ENCODE measurements around the gene ARL8A. TPM values are rescaled to one million over a fixed set of nuclear protein-coding genes. Genes with fewer than 3 reads are reported as not detected.
A peak's percentile ranks its signal among the peaks of the same experiment; 100 is the strongest.

Gene ARL8A
- total RNA-seq, 2 experiments from 2014 or later, result 39.7 to 42.0 TPM

DNA sequence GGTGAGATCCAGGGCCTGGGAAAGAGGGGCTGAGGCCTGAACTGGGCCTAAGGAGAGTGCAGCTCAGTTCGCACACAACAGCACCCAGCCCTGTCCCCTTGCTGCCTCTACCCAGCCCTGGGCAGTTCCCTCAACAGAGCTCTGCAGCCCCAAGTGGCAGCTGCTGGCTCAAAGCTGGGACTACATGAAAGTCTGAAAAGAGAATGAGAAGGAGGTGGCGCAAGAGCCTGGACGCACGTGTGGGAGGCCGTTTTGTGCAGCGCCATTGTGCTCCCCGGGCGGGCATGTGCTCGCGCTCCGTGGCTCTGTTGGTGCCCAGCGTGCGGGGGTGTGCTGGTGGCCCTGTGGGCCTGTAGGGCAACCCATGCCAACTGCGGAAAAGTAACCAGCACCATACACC lies 11.5 kb downstream of the ARL8A start:
- ChIA-PET POLR2A (no interaction called here), CTCF (interaction anchor here (1.4 to 4.2 kb wide), 3 partner anchors 10 to 237 kb away, joined by 4 to 16 read pairs (median 6); no protein-coding TSS in a partner anchor)
- no peak overlapping the region for H3K27ac Mint-ChIP-seq
- H3K9me3 Mint-ChIP-seq (ENCODE audit: insufficient read depth), result no peaks in the 10 kb centered on the region
- no peak overlapping the region for H3K4me3 Mint-ChIP-seq
- no peak for ATAC-seq
- no peaks in the 10 kb centered on the region for H3K27me3 Mint-ChIP-seq (ENCODE audit: low read depth)
- peaks cover 16% of the 10 kb centered on the region for H3K36me3 Mint-ChIP-seq (ENCODE audit: low read depth)
- H3K4me1 Mint-ChIP-seq (ENCODE audit: low read depth), result peaks cover 9% of the 10 kb centered on the region
- DNase-seq, result no peak

DNA sequence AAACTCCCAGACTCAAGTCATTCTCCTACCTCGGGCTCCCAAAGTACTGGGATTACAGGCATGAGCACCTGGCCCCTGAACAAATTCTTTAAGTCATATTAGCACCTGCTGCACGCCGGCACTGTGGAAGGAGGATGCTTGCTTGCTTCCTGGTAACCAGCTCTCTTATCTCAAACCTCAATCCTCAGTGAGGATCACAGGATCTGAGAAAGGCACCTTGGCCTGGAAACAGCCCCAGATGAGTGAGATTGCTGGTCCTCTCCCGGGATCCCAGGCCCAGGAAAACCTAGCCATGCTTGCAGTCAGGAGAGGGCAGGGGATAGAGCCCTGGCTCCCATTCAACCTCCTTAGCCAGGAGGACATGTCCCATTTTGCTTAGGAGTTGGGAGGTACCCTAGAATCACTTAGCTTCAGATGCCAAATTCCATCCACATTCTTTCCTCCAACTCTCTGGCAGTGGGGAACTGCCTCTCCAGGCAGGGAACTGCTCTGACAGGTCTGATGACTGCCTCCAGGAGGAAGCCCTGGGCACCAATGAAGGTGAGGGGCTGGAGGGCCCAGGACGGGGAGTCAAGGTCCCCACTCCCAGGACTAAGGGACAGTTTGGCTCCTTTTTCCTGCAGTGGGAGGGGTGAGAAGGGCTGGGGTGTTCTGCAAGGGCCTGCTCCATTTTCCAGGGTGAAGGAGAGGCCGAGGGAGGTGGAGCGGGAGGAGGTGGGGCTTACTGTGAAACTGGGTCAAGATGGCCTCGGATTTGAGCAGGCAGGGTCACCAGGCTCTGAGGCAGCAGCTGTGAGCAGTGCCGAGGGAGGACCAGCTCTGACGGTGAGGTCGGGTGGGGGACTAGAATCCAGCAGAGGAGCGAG lies 12.3 kb downstream of the ARL8A start:
- ChIA-PET POLR2A (interaction anchor here (0.6 to 1.3 kb wide), 2 partner anchors 11 to 164 kb away, joined by 3 to 4 read pairs; no protein-coding TSS in a partner anchor), CTCF (interaction anchor here (1.3 to 4.2 kb wide), 4 partner anchors 11 to 236 kb away, joined by 3 to 16 read pairs (median 5); no protein-coding TSS in a partner anchor)
- H3K27me3 Mint-ChIP-seq (ENCODE audit: low read depth), result peaks cover under 1% of the 10 kb centered on the region
- no peak overlapping the region for H3K27ac Mint-ChIP-seq
- H3K36me3 Mint-ChIP-seq (ENCODE audit: low read depth), result peaks cover 12% of the 10 kb centered on the region
- no peak overlapping the region for H3K4me3 Mint-ChIP-seq
- H3K9me3 Mint-ChIP-seq (ENCODE audit: insufficient read depth), result no peaks in the 10 kb centered on the region
- ATAC-seq (no peak), DNase-seq (no peak)
- peaks cover 9% of the 10 kb centered on the region for H3K4me1 Mint-ChIP-seq (ENCODE audit: low read depth)

DNA sequence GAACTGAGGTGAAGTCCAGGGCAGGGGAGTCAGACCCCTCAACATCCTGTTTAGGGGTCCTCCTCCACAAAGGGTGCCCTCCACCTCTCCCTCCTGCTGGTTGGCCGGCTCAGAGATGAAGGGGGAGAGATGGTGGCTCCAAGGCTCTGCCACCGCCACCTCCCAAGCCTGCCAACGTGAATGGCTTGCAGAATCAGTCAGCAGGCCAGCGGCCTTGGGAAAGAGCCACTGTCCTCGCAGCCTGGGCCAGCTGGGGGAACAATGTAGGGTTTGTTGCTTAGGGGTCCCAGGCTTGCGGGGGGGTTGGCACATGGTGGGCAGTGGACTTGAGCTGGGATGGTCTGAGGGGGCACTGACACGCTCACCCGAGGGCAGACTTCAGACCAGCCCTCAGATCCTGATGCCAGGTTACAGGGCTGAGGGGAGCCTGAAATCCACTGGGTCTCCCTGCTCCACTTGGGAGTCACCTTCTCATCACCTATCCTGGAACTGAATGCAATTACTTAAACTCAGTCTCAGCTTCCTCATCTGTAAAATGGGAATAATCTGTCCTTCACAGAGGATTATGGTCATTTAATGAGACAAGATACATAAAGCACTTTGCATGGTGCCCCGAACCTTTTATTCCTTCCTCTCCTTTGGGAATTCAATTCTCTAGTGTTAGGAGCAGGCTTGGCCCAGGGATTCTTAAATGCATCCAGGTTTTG lies 13.6 kb downstream of the ARL8A start:
- Mint-ChIP-seq H3K36me3 (ENCODE audit: low read depth) (peaks cover 12% of the 10 kb centered on the region), H3K4me1 (ENCODE audit: low read depth) (peaks cover 9% of the 10 kb centered on the region), H3K27me3 (ENCODE audit: low read depth) (peaks cover 9% of the 10 kb centered on the region), H3K4me3 (no peak overlapping the region), H3K9me3 (ENCODE audit: insufficient read depth) (no peaks in the 10 kb centered on the region), H3K27ac (no peak overlapping the region)
- DNase-seq (no peak), ATAC-seq (no peak)
- POLR2A ChIA-PET, result no interaction called here
- CTCF ChIA-PET, result interaction anchor here (1.2 to 1.3 kb wide), 2 partner anchors 24 to 124 kb away, joined by 3 read pairs; no protein-coding TSS in a partner anchor

DNA sequence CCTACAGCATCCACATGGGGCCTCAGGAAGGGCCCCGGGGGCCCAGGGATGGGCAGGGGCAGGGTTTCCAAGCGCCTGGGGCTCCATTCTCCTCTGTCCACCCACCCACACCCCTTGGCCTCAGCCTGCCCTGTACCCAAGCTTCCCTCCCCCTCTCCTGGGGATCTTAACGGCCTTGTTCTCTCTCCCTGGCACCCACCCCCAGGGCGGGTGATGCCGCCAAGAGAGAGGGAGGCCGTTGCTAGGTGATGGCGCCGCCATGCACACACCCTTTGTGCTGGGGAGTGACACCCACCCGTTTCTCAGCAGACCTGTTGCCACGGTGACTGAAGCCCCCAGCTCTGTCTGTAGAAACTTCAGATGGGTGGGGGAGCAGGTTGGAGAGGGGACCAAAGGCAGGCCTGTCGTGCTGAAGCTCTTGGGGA lies 14.2 kb downstream of the ARL8A start:
- H3K4me3 Mint-ChIP-seq, result no peak overlapping the region
- H3K27me3 Mint-ChIP-seq (ENCODE audit: low read depth), result peaks cover 9% of the 10 kb centered on the region
- ATAC-seq (no peak), DNase-seq (no peak)
- H3K4me1 Mint-ChIP-seq (ENCODE audit: low read depth), result peaks cover 9% of the 10 kb centered on the region
- H3K9me3 Mint-ChIP-seq (ENCODE audit: insufficient read depth), result no peaks in the 10 kb centered on the region
- H3K27ac Mint-ChIP-seq, result no peak overlapping the region
- CTCF ChIA-PET, result interaction anchor here (1.2 kb wide), 1 partner anchor 25 kb away, joined by 3 read pairs; no protein-coding TSS in a partner anchor
- H3K36me3 Mint-ChIP-seq (ENCODE audit: low read depth), result peaks cover 10% of the 10 kb centered on the region
- POLR2A ChIA-PET, result no interaction called here

DNA sequence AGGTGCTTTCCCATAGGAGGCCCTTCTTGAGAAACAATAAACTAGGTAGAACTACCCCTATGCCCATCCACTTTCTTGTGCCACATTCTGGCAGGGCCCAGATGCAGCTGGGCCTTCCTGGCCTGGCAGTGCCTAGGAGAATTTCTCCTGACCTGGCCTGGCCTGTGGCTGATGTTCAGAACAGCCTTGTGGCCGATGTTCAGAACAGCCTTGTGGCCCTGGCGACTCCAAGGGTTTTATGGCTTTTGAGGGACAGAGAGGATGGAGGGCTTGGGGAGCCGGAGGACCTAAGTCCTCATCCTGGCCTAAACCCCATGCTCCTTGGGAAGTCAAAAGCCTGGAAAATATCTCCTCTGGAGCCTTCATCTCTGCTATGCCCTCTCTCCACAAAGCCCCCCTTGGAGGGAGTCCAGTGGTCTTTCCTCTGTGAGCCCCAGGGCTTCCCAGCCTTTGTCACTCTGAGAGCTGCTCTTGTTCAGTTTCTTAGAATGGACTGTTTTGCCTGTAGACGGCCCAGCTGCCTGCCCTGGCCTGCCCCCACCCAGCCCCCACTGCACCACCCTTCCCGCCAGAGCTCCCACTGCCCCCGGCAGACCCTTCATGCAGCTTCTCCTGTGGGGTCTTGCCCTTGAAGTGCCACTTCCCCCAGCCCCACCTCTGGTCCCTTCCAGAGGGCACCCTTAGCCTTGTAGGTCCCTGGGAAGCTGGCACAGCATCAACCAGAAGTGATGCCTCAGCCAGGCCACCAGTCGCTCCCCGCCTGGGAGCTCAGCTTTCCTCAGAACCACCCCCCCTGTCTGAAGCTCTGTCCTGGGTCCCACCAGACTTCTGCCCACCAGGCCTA lies 14.9 kb downstream of the ARL8A start:
- no peak for DNase-seq
- ChIA-PET CTCF (interaction anchor here (1.2 kb wide), 1 partner anchor 25 kb away, joined by 3 read pairs; no protein-coding TSS in a partner anchor), POLR2A (no interaction called here)

DNA sequence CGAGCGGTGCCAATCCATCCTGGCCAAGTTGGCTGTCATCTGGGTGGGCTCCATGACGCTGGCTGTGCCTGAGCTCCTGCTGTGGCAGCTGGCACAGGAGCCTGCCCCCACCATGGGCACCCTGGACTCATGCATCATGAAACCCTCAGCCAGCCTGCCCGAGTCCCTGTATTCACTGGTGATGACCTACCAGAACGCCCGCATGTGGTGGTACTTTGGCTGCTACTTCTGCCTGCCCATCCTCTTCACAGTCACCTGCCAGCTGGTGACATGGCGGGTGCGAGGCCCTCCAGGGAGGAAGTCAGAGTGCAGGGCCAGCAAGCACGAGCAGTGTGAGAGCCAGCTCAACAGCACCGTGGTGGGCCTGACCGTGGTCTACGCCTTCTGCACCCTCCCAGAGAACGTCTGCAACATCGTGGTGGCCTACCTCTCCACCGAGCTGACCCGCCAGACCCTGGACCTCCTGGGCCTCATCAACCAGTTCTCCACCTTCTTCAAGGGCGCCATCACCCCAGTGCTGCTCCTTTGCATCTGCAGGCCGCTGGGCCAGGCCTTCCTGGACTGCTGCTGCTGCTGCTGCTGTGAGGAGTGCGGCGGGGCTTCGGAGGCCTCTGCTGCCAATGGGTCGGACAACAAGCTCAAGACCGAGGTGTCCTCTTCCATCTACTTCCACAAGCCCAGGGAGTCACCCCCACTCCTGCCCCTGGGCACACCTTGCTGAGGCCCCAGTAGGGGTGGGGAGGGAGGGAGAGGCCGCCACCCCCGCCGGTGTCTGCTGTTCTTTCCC lies 16.5 kb downstream of the ARL8A start:
- Mint-ChIP-seq H3K27me3 (ENCODE audit: low read depth) (peaks cover 9% of the 10 kb centered on the region), H3K4me3 (no peak overlapping the region), H3K4me1 (ENCODE audit: low read depth) (peaks cover 9% of the 10 kb centered on the region), H3K27ac (no peak overlapping the region), H3K36me3 (ENCODE audit: low read depth) (no peaks in the 10 kb centered on the region), H3K9me3 (ENCODE audit: insufficient read depth) (no peaks in the 10 kb centered on the region)
- POLR2A ChIA-PET, result interaction anchor here (0.5 kb wide), 1 partner anchor 258 kb away, joined by 3 read pairs; no protein-coding TSS in a partner anchor
- CTCF ChIA-PET, result no interaction called here
- ATAC-seq (no peak), DNase-seq (no peak)

More for the DNA sequence above, 14.9 kb downstream of the ARL8A start:
- Mint-ChIP-seq H3K27me3 (ENCODE audit: low read depth) (peaks cover 9% of the 10 kb centered on the region), H3K4me1 (ENCODE audit: low read depth) (peaks cover 9% of the 10 kb centered on the region), H3K9me3 (ENCODE audit: insufficient read depth) (no peaks in the 10 kb centered on the region), H3K4me3 (no peak overlapping the region), H3K36me3 (ENCODE audit: low read depth) (peaks cover 7% of the 10 kb centered on the region), H3K27ac (peak overlapping the region; percentile 39)
- ATAC-seq, result no peak

DNA sequence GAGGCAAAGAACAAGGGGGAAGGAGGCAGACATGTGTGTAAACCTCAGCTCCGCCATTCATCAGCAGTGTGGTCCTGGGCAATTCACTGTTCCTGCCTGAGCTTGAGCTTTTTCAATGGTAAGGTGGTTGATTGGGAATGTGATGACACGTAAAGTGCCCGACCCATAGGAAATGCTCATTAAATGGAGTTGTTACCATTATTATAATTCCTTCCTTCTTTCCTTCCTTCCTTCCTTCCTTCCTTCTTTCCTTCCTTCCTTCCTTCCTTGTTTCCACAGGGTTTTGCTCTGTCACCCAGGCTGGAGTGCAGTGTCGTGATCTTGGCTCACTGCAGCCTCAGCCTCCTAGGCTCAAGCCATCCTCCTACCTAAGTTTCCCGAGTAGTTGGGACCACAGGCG lies 17.5 kb downstream of the ARL8A start:
- no peak for ATAC-seq
- Mint-ChIP-seq H3K36me3 (ENCODE audit: low read depth) (no peaks in the 10 kb centered on the region), H3K9me3 (ENCODE audit: insufficient read depth) (no peaks in the 10 kb centered on the region), H3K4me1 (ENCODE audit: low read depth) (peaks cover 8% of the 10 kb centered on the region), H3K27ac (no peak overlapping the region), H3K4me3 (no peak overlapping the region), H3K27me3 (ENCODE audit: low read depth) (peaks cover 9% of the 10 kb centered on the region)
- DNase-seq, result no peak
- CTCF ChIA-PET, result no interaction called here
- POLR2A ChIA-PET, result no interaction called here

DNA sequence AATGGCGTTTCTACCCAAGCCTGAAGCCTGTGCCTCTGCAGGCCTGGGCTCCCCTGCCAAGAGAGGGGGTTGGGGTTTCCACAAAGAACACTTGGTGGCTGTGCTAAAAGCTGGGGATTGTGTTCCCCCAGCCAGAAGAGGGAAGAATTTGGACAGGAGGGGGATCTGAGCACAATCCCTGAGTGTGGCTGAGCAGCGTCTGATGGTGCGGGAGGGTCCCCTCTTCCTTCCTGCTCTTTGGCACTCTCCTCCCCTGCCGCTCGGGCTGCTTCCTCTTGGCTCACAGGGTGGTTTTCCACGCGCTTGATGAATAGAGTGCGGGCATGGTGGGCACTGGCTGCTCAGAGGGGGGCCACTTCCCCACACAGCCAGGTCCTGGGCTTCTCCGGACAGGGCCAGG lies 18.1 kb downstream of the ARL8A start:
- no peaks in the 10 kb centered on the region for H3K9me3 Mint-ChIP-seq (ENCODE audit: insufficient read depth)
- H3K27ac Mint-ChIP-seq, result no peak overlapping the region
- POLR2A ChIA-PET, result no interaction called here
- DNase-seq (no peak), ATAC-seq (no peak)
- CTCF ChIA-PET, result interaction anchor here (1.5 kb wide), 1 partner anchor 9 kb away, joined by 6 read pairs; no protein-coding TSS in a partner anchor
- no peak overlapping the region for H3K4me3 Mint-ChIP-seq
- peaks cover 2% of the 10 kb centered on the region for H3K4me1 Mint-ChIP-seq (ENCODE audit: low read depth)
- H3K27me3 Mint-ChIP-seq (ENCODE audit: low read depth), result peaks cover 9% of the 10 kb centered on the region
- no peaks in the 10 kb centered on the region for H3K36me3 Mint-ChIP-seq (ENCODE audit: low read depth)

DNA sequence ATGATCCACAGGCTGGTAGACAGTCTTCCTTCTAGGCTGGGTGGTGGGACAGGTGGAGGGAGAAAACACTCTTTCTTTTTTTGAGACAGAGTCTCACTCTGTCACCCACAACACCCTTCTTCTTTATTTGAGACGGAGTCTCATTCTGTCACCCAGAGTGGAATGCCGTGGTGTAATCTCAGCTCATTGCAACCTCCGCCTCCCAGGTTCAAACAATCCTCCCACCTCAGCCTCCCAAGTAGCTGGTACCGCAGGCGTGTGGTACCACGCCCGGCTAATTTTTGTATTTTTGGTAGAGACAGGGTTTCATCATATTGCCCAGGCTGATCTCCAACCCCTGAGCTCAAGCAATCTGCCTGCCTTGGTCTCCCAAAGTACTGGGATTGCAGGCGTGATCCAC lies 18.9 kb downstream of the ARL8A start:
- ATAC-seq, result no peak

DNA sequence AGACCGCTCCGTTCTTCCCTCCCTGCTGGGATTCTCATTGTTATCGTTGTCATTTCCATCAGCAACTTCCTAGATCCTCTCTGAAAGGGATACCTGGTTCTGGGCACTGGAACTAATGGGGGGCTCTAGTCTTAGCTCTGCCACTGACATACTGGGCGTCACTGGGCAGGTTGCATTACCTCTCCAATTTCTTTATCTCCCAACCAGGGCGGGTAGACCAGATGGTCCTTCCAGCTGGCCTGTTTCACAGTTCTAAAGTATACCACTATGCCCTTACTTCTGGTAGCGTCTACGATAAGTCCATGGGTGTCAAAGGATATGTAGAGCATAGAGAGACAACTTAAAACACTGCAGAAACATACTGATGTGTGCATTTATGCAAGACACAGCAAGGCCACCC lies 20.4 kb downstream of the ARL8A start:
- DNase-seq, result no peak
- Mint-ChIP-seq H3K27ac (no peak overlapping the region), H3K9me3 (ENCODE audit: insufficient read depth) (no peaks in the 10 kb centered on the region), H3K4me3 (no peak overlapping the region), H3K27me3 (ENCODE audit: low read depth) (peaks cover 9% of the 10 kb centered on the region), H3K36me3 (ENCODE audit: low read depth) (no peaks in the 10 kb centered on the region), H3K4me1 (ENCODE audit: low read depth) (no peaks in the 10 kb centered on the region)
- CTCF ChIA-PET, result interaction anchor here (1.5 kb wide), 1 partner anchor 12 kb away, joined by 4 read pairs; no protein-coding TSS in a partner anchor
- POLR2A ChIA-PET, result no interaction called here
- no peak for ATAC-seq

More for the DNA sequence above, 18.9 kb downstream of the ARL8A start:
- no peak overlapping the region for H3K4me3 Mint-ChIP-seq
- H3K9me3 Mint-ChIP-seq (ENCODE audit: insufficient read depth), result no peaks in the 10 kb centered on the region
- H3K4me1 Mint-ChIP-seq (ENCODE audit: low read depth), result no peaks in the 10 kb centered on the region
- H3K36me3 Mint-ChIP-seq (ENCODE audit: low read depth), result no peaks in the 10 kb centered on the region
- H3K27me3 Mint-ChIP-seq (ENCODE audit: low read depth), result peaks cover 9% of the 10 kb centered on the region
- POLR2A ChIA-PET, result no interaction called here
- H3K27ac Mint-ChIP-seq, result no peak overlapping the region
- no peak for DNase-seq
- CTCF ChIA-PET, result interaction anchor here (1.5 kb wide), 1 partner anchor 10 kb away, joined by 6 read pairs; no protein-coding TSS in a partner anchor

Measured in activated CD8-positive, alpha-beta T cell treated with anti-CD3 and anti-CD28 coated beads, Interleukin-2, amount 10 ng/mL, durations not matched to agents 7 days and 5 days (primary cell).